Neuronal stem cell (in vitro differentiated cells): ENCODE data around the gene SPAAR.
"Not testable (repeated sequence)": the region's sequence is repeated elsewhere in the genome, so short reads cannot be mapped to it uniquely, and the experiment has no call there.

Source experiments
- DNase-seq: peaks from one replicate; pipeline ENCODE4 v3.0.0-alpha.2; 2013; ENCODE audit warnings: low spot score
- H2AFZ ChIP-seq: one replicate; pipeline ENCODE4 v1.6.1; 2013; ENCODE audit warnings: mild to moderate bottlenecking, low read length, inconsistent platforms
- H2AK5ac ChIP-seq: 2 replicates; pipeline ENCODE4 v1.6.1; 2013; ENCODE audit warnings: low read depth, mild to moderate bottlenecking, inconsistent platforms, low read length, moderate library complexity, mixed read lengths
- H2BK120ac ChIP-seq: 2 replicates; pipeline ENCODE4 v1.6.1; 2013; ENCODE audit warnings: low read depth, mild to moderate bottlenecking, inconsistent platforms, low read length, moderate library complexity, mixed read lengths
- H2BK12ac ChIP-seq: one replicate; pipeline ENCODE4 v1.6.1; 2013; ENCODE audit warnings: low read length, inconsistent platforms
- H2BK15ac ChIP-seq: 2 replicates; pipeline ENCODE4 v1.6.1; 2013; ENCODE audit warnings: mild to moderate bottlenecking, low read length, inconsistent platforms, mixed read lengths
- H2BK5ac ChIP-seq: one replicate; pipeline ENCODE4 v1.6.1; 2013; ENCODE audit warnings: inconsistent platforms, mild to moderate bottlenecking, low read length, moderate library complexity
- H3K14ac ChIP-seq: one replicate; pipeline ENCODE4 v1.6.1; 2013; ENCODE audit warnings: low read length, inconsistent platforms
- H3K18ac ChIP-seq: 2 replicates; pipeline ENCODE4 v1.6.1; 2013; ENCODE audit warnings: low read length, inconsistent platforms
- H3K23ac ChIP-seq: 2 replicates; pipeline ENCODE4 v1.6.1; 2013; ENCODE audit warnings: low read depth, mild to moderate bottlenecking, mixed read lengths, low read length, inconsistent platforms; ENCODE audit not compliant: poor library complexity
- H3K27ac ChIP-seq: replicated peaks from 3 replicates; pipeline ENCODE4 v1.5.1; 2013; ENCODE audit warnings: low read length, inconsistent platforms
- H3K27me3 ChIP-seq, 3 experiments: 2 replicates each; pipeline ENCODE4 v1.6.1; 2013; ENCODE audit warnings: low read length in 3 of 3, mild to moderate bottlenecking in 2 of 3, inconsistent platforms in 1 of 3, low read depth in 1 of 3, mixed read lengths in 1 of 3, moderate library complexity in 1 of 3; ENCODE audit not compliant: control insufficient read depth in 3 of 3, insufficient read depth in 3 of 3
- H3K36me3 ChIP-seq, 2 donors: replicated peaks in 1 of 2; 2 replicates each; pipeline ENCODE4 v1.6.1; 2013; ENCODE audit warnings: low read length in 2 of 2; ENCODE audit not compliant: control insufficient read depth in 2 of 2, insufficient read depth in 2 of 2
- H3K4ac ChIP-seq: 2 replicates; pipeline ENCODE4 v1.6.1; 2013; ENCODE audit warnings: inconsistent platforms, mild to moderate bottlenecking, low read length, moderate library complexity
- H3K4me1 ChIP-seq, 2 donors: 1 replicate in 1 of 2; 2 replicates in 1 of 2; pipeline ENCODE4 v1.6.1; 2013; ENCODE audit warnings: low read length in 2 of 2, low read depth in 1 of 2; ENCODE audit not compliant: control insufficient read depth in 2 of 2, insufficient read depth in 1 of 2
- H3K4me2 ChIP-seq: one replicate; pipeline ENCODE4 v1.6.1; 2013; ENCODE audit warnings: mild to moderate bottlenecking, low read length, inconsistent platforms; ENCODE audit not compliant: insufficient read depth, poor library complexity, severe bottlenecking
- H3K4me3 ChIP-seq, 2 donors: 2 replicates each; pipeline ENCODE4 v1.5.1; 2013; ENCODE audit warnings: low read length in 2 of 2, mild to moderate bottlenecking in 2 of 2, inconsistent platforms in 1 of 2, moderate library complexity in 1 of 2
- H3K79me1 ChIP-seq: one replicate; pipeline ENCODE4 v1.6.1; 2013; ENCODE audit warnings: low read depth, mild to moderate bottlenecking, inconsistent platforms, low read length, moderate library complexity
- H3K9ac ChIP-seq: one replicate; pipeline ENCODE4 v1.6.1; 2013; ENCODE audit warnings: mild to moderate bottlenecking, low read depth, low read length, inconsistent platforms; ENCODE audit not compliant: poor library complexity
- H3K9me3 ChIP-seq, 2 donors: replicated peaks in 1 of 2; 2 replicates each; pipeline versions ENCODE3 to v1.6.1; 2013; ENCODE audit warnings: low read length in 2 of 2, mild to moderate bottlenecking in 2 of 2, inconsistent platforms in 1 of 2, low read depth in 1 of 2, mixed read lengths in 1 of 2, moderate library complexity in 1 of 2; ENCODE audit not compliant: control insufficient read depth in 2 of 2, insufficient read depth in 1 of 2
- H4K8ac ChIP-seq: one replicate; pipeline ENCODE4 v1.6.1; 2013; ENCODE audit warnings: low read depth, mild to moderate bottlenecking, inconsistent platforms, low read length, moderate library complexity
- H4K91ac ChIP-seq: one replicate; pipeline ENCODE4 v1.6.1; 2013; ENCODE audit warnings: low read length, low read depth, mild to moderate bottlenecking, inconsistent platforms; ENCODE audit not compliant: poor library complexity
- WGBS, 2 donors: extraction: QIAGEN DNeasy Blood & Tissue Kit; methylation state at CpG; one replicate each; pipeline ENCODE4 v1.1.7; 2013; ENCODE audit warnings: missing lambda C conversion rate in 2 of 2, mixed read lengths in 1 of 2; ENCODE audit not compliant: insufficient read length in 2 of 2, insufficient replicate concordance in 1 of 2; ENCODE audit errors: extremely low coverage in 2 of 2; 5-methylcytosine and 5-hydroxymethylcytosine counted together

The SPAAR gene

DNA sequence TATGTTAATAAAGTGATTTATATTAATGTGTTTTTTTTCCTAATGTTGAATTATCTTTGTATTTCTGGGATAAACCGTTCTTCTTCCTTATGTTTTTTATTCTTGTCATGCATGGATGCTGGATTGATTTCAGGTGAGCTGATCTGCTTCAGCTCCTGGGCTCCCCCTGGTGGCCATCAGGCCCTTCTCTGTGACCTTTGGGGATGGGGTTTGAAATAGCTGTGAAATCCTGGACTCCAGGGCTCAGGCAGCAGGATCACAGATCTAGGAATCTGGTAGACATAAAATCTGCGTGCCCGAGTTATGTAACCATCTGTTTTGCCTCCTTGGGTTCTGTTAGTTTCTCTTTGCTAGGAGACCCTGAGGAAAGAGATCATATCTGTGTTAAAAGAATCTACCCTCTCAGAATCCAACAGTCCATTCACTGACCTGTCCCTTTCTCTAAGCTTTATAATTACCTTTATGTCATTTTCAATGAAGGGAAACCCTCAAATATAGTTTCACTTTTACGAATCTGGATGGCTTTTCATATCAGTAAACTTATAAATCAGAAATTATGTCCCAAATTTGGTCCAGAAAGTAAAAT, 26.9 kb upstream of the SPAAR start:
- H2BK5ac ChIP-seq = no peak overlapping the region
- no peaks in the 10 kb centered on the region for H3K9me3 ChIP-seq
- H2BK15ac ChIP-seq = no peak overlapping the region
- WGBS, 2 donors = no CpG with 5 or more reads among the region's 4 CpGs
- H4K8ac ChIP-seq = no peak overlapping the region
- no peak overlapping the region for H2AK5ac ChIP-seq
- peaks cover 0 to 12% (median 0%) of the 10 kb centered on the region in 3 experiments for H3K27me3 ChIP-seq
- no peak overlapping the region for H3K9ac ChIP-seq
- no peak overlapping the region for H4K91ac ChIP-seq
- H3K4ac ChIP-seq = no peak overlapping the region
- H3K4me3 ChIP-seq = no peak overlapping the region
- H2BK120ac ChIP-seq = no peak overlapping the region
- H2AFZ ChIP-seq = no peak overlapping the region
- H3K14ac ChIP-seq = no peak overlapping the region
- peak; percentile 79 for DNase-seq
- no peaks in the 10 kb centered on the region for H3K36me3 ChIP-seq
- no peak overlapping the region for H3K4me2 ChIP-seq
- no peak overlapping the region for H2BK12ac ChIP-seq
- H3K4me1 ChIP-seq = no peaks in the 10 kb centered on the region
- H3K27ac ChIP-seq = no peak overlapping the region
- H3K18ac ChIP-seq = no peak overlapping the region
- no peaks in the 10 kb centered on the region for H3K79me1 ChIP-seq
- no peak overlapping the region for H3K23ac ChIP-seq

DNA sequence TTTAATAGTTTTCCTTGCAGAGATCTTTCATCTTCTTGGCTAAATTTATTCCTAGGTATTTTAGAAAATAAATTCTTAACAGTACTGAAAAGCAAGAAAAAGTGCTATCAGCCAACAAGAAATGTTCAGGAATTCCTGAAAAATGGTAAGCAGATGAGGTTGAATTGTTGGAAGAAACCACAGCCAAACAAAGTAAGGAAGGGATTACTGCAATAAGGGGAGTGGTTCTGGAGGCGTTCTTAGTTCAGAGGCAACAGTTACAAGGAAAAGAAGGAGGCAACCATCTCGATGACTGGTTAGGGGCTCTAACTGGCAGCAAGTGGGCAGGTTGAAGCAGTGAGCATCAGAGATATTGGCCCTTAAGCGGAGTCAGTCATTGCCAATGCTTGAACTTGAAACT, 26.3 kb upstream of the SPAAR start:
- Histone ChIP-seq H3K4me3 (no peak overlapping the region), H3K9ac (no peak overlapping the region), H3K4ac (no peak overlapping the region), H3K23ac (no peak overlapping the region), H2BK12ac (no peak overlapping the region), H4K8ac (no peak overlapping the region), H3K79me1 (no peaks in the 10 kb centered on the region), H3K14ac (no peak overlapping the region), H3K4me2 (no peak overlapping the region), H2BK120ac (no peak overlapping the region), H2AFZ (no peak overlapping the region), H3K18ac (no peak overlapping the region), H2BK15ac (no peak overlapping the region), H3K27me3 (peaks cover 0 to 12% (median 0%) of the 10 kb centered on the region in 3 experiments), H2AK5ac (no peak overlapping the region), H3K4me1 (no peaks in the 10 kb centered on the region), H3K9me3 (no peaks in the 10 kb centered on the region), H2BK5ac (no peak overlapping the region), H4K91ac (no peak overlapping the region), H3K27ac (no peak overlapping the region), H3K36me3 (no peaks in the 10 kb centered on the region)
- no CpG with 5 or more reads among the region's 3 CpGs for WGBS, 2 donors
- DNase-seq = no peak

DNA sequence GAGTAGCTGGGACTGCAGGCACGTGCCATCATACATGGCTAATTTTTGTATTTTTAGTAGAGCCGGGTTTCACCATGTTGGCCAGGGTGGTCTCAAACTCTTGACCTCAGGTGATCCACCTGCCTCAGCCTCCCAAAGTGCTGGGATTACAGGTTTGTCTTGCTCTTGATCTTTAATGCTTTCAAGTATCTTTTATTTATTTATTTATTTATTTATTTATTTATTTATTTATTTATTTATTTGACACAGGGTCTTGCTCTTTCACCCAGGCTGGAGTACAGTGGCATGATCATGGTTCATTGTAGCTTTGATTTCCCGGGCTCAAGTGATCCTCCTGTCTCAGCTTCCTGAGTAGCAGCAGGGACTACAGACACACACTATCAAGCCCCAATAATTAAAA, 24.4 kb upstream of the SPAAR start:
- not testable (repeated sequence) for H3K9ac ChIP-seq, H3K27me3 ChIP-seq, H3K14ac ChIP-seq, H3K4me3 ChIP-seq, H3K4me1 ChIP-seq, H2BK120ac ChIP-seq, DNase-seq, H3K27ac ChIP-seq, H3K18ac ChIP-seq, H3K9me3 ChIP-seq, H4K91ac ChIP-seq, H4K8ac ChIP-seq, H3K4me2 ChIP-seq, H2BK5ac ChIP-seq, H3K4ac ChIP-seq, H2AFZ ChIP-seq, H3K79me1 ChIP-seq, H3K36me3 ChIP-seq, H2BK12ac ChIP-seq, H2BK15ac ChIP-seq, H2AK5ac ChIP-seq, H3K23ac ChIP-seq
- WGBS, 2 donors = no CpG with 5 or more reads among the region's 3 CpGs

DNA sequence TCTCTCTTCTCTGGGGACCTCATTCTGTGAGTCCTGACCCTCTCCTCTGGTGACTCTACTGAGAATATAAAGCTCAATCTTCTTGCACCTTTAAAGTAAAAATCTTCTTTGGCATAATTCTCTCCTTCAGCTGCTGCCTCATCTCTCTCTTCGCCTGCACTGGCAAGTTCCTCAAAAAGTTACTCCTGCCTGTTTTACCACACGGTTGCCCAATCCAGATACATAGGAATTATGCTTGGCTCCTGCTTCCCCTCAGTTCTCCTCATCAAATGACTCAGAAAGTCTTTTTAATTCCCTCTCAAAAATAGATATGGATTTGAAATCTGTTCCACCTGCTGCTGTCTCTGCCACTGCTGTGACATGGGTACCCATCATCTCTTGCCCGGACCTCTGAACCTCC, 17.6 kb upstream of the SPAAR start:
- H3K14ac ChIP-seq = no peak overlapping the region
- no peak overlapping the region for H2BK12ac ChIP-seq
- no peak for DNase-seq
- H3K18ac ChIP-seq = no peak overlapping the region
- no peak overlapping the region for H2AFZ ChIP-seq
- H2BK15ac ChIP-seq = no peak overlapping the region
- H2BK5ac ChIP-seq = no peak overlapping the region
- no peak overlapping the region for H4K8ac ChIP-seq
- no peak overlapping the region for H2AK5ac ChIP-seq
- no peaks in the 10 kb centered on the region for H3K4me1 ChIP-seq
- H3K23ac ChIP-seq = no peak overlapping the region
- no peak overlapping the region for H3K4me3 ChIP-seq
- WGBS, 2 donors = no CpG with 5 or more reads among the region's 3 CpGs
- H2BK120ac ChIP-seq = no peak overlapping the region
- no peaks in the 10 kb centered on the region for H3K9me3 ChIP-seq
- peaks cover 0 to 35% (median 0%) of the 10 kb centered on the region in 3 experiments for H3K27me3 ChIP-seq
- H3K9ac ChIP-seq = no peak overlapping the region
- no peak overlapping the region for H3K4ac ChIP-seq
- no peak overlapping the region for H3K27ac ChIP-seq
- H3K79me1 ChIP-seq = no peaks in the 10 kb centered on the region
- no peak overlapping the region for H4K91ac ChIP-seq
- H3K4me2 ChIP-seq = no peak overlapping the region
- H3K36me3 ChIP-seq = no peaks in the 10 kb centered on the region
